Hindlimb muscle (tissue), 1 donor: ENCODE measurements around the gene CA14. TPM values are rescaled to one million over a fixed set of nuclear protein-coding genes. Genes with fewer than 3 reads are reported as not detected.
A peak's percentile ranks its signal among the peaks of the same experiment; 100 is the strongest.
"Not testable (repeated sequence)": the region's sequence is repeated elsewhere in the genome, so short reads cannot be mapped to it uniquely, and the experiment has no call there.

ENCODE experiments used
- DNase-seq: peaks from one replicate; pipeline ENCODE4 v3.0.0-alpha.2; 2013
- polyA plus RNA-seq: library from polyadenylated mRNA; unstranded; fragments of 120-200 nt; gene quantifications from one replicate; pipeline ENCODE4 v1.2.1, GENCODE V29; 2013; ENCODE audit not compliant: insufficient read length

The CA14 gene
- polyA plus RNA-seq, 1 donor = 6.3 TPM

GRCh38 chr1:150281758-150282557, 24.4 kb downstream of the CA14 start, which contains the start of gene CIART:
TSS of gene CIART (plus strand) at chr1:150282554. CDS start at chr1:150283268, 714 bp downstream.
- DNase-seq = peak; percentile 95

DNA sequence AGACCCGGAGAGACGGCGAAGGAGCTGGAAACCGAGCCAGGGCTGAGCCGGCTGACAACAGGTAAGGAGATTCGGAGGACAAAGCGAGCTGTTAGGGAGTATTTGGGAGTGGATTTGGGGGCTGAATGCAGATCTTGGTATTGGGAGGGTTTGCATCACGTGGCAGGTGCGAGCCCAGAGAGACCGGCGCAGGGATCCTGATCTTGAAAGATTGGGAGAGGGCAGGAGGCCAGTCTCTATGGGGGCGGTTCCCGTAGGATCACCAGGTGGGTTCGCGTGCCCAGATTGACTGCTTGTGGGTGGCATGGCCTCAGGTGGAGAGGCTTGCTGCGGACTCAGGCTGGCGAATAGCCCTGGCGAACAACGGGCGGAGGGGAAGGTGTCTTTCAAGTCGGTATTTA, 25.0 kb downstream of the CA14 start:
- no peak for DNase-seq

DNA sequence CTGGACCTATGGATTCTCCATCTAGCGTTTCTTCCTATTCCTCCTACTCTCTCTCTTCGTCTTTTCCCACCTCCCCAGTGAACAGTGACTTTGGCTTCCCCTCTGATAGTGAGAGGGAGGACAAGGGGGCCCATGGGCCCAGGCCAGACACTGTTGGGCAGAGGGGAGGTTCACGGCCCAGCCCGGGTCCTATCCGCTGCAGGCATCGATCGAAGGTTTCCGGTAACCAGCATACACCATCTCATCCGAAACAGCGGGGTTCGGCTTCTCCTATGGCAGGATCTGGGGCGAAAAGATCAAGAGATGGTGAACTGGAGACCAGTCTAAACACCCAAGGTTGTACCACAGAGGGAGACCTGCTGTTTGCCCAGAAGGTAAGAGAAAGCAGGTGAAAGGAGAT, 25.7 kb downstream of the CA14 start:
- DNase-seq = no peak

DNA sequence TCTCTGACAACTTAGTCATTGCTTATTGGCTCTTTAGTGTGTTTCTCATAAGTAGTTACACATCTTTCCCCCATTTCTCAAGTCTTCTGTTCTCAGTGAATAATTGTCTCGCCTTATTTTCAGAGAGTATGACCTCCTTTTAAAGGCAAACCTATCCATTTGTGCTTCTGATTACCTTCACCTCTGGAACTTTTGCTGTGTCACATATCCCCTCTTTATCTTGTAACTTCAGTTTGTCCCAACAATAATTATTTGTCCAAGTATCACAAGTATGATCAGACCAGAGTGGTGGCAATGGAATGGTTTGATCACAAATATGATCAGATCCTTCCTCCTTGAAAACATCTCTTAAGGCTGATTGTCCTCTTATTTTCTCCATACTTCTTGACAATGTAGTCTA, 30.8 kb downstream of the CA14 start:
- DNase-seq = no peak

DNA sequence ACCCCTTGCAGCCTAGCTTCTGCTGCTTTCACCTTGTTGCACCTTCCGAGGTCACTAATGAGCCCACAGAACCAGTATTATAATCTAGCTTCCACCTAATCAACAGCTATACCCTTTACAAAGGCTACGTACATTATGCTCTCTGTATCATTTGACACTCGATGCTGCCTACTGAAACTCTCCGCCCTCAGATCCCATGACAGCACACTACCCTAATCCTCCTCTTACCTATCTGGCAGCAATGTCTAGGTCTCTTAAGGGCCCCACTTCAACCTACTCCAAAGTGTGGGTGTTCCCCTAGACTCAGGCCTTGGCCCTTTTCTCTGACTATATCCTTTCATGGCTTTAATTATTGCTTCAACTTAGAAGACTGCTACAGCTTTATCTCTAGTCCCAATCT, 31.2 kb downstream of the CA14 start:
- DNase-seq = no peak

DNA sequence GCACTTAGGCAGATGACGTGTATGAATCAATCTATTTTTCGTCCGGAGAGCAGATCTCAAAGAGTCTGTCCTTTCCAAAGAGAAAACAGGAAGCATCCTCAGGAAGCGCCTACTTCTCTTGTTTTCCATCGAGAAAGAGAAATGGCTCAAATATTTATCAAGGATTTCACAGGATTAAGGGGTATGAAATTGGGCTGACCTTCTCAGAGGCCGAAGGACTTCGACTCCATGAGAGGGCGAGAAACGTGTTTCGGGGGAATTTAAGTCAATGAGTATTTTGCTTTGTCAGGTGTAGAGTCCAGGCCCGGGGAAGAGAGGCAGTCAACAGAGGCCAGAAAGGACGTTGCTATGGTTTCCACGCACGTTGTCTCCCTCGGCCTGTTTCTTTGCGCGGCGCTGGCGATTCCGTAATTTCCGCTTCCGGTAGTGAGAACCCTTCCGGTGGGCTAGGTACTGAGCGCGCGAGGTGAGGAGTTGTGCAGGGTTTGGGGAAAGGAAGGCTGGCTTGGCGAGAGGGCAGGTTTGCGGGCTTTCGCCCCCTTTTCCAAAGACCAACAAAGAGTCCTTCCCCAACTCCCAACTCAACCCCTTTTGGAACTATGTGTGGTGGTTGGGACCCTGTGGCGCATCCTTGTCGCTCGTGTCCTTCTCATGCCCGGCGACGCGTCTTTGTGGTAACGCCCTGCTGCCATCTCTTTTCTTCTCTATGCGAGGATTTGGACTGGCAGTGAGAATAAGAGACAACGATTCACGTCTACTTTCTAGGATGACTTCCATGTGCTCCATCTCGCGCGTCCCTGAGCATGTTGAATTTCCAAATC, 36.1 kb downstream of the CA14 start, which contains the start of gene MRPS21:
Gene MRPS21 (plus strand): TSS at position 429 of the 821 bp plus-strand sequence. CDS start 506 bp downstream, outside the sequence.
- DNase-seq = peak; percentile 95

- DNase-seq = no peak
Observed at GRCh38 chr1:150295476-150295875, 37.9 kb downstream of the CA14 start.

DNA sequence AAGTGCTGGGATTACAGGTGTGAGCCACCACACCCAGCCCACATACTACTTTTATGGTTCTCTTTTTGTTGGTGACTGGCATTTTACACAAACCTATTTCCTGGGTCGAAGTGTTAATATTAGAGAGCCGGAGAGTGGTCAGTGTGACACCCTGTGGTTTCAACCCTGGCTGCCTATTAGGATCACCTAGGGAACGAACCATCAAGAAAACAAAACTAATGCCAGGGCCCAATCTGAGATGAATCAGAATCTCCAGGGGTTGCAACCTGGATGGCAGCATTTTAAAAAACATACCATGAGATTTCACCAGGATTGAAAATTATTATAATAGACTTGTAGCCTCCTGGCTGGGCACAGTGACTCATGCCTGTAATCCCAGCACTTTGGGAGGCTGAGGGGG, 42.1 kb downstream of the CA14 start:
- DNase-seq = no peak

DNA sequence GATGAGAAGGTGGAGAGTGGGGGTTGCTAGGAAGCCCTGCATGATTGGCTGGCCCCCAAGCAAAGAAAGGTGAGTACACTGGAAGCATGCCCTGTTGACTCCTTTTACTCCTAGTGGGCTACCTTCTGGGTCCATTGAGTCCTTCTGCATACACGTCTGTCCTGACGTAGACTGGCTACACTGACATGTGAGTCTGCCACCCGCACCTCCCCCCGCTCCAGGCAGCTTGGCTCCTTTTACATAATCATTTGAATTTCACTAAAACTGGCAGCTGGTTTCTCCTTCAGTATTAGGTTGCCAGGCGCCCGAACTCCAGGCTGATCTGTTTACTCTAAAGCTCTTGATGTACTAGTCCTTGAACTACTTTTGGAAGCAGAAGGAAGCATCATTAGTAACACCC, 44.8 kb downstream of the CA14 start:
- DNase-seq = no peak

- no peak for DNase-seq
Observed at GRCh38 chr1:150302902-150303301, 45.3 kb downstream of the CA14 start.

DNA sequence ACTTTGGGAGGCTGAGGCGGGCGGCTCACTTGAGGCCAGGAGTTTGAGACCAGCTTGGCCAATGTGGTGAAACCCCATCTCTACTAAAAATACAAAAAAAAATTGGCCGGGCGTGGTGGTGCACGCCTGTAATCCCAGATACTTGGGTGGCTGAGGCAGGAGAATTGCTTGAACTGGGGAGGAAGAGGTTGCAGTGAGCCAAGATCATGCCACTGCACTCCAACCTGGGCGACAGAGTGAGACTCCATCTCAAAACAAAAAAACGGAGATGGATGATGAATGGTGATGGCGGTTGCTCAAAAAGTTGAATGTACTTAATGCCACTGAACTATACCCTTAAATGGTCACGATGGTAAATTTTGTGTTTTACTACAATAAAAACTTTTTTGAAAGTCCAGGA, 51.0 kb downstream of the CA14 start:
- DNase-seq = not testable (repeated sequence)

DNA sequence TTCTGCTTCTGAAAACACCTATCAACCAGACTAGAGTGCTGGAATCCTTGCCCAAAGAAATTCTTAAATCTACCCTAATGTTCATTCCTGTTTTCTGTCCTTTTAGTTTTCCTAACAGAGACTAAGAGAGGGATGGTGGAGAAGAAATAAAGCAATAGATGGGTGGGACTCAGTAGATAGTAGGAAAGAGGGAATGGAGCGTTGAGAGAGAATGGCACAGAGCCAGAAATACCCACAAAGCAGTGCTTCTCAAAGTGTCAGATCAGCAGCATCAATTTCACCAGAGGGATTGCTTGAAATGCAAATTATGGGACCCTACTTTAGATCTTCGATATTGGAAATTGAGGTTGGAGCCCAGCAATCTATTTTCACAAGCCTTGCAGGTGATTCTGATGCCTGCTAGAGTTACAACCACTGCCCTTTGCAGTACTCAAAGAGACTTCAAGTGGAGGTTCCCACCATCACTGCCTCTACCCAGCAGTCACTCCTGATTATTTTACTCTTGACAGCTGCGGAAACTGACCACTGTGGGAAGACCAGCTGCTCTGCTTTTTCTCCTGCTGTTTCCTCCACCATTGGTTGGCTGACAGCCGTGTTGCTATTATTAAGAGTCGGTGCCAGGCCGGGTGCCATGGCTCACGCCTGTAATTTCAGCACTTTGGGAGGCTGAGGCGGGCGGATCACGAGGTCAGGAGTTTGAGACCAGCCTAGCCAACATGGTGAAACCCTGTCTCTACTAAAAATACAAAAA, 52.4 kb downstream of the CA14 start:
- DNase-seq = no peak

- DNase-seq = no peak
Observed at GRCh38 chr1:150311762-150312161, 54.2 kb downstream of the CA14 start.

Other genes with a start within 250 kb of the CA14 start
- gene OTUD7B, start 247.0 kb upstream of the CA14 start, polyA plus RNA-seq = 14.6 TPM
- gene VPS45, start 190.0 kb upstream of the CA14 start, polyA plus RNA-seq = 42.9 TPM
- 102 TPM for gene PLEKHO1, start 107.9 kb upstream of the CA14 start, polyA plus RNA-seq
- gene ANP32E, start 21.7 kb upstream of the CA14 start, polyA plus RNA-seq = 35.2 TPM
- 112 TPM for gene APH1A, start 11.2 kb downstream of the CA14 start, polyA plus RNA-seq
- gene C1orf54, start 15.0 kb downstream of the CA14 start, polyA plus RNA-seq = 34.7 TPM
- gene CIART, start 24.8 kb downstream of the CA14 start, polyA plus RNA-seq = 2.3 TPM
- gene MRPS21, start 36.1 kb downstream of the CA14 start, polyA plus RNA-seq = 41.7 TPM
- gene PRPF3, start 63.8 kb downstream of the CA14 start, polyA plus RNA-seq = 46.7 TPM
- 30.1 TPM for gene RPRD2, start 106.4 kb downstream of the CA14 start, polyA plus RNA-seq
- gene TARS2, start 229.6 kb downstream of the CA14 start, polyA plus RNA-seq = 27.9 TPM